ENCODE results near the gene UGT1A10.
A peak's percentile ranks its signal among the peaks of the same experiment; 100 is the strongest.

UGT1A10 gene

DNA sequence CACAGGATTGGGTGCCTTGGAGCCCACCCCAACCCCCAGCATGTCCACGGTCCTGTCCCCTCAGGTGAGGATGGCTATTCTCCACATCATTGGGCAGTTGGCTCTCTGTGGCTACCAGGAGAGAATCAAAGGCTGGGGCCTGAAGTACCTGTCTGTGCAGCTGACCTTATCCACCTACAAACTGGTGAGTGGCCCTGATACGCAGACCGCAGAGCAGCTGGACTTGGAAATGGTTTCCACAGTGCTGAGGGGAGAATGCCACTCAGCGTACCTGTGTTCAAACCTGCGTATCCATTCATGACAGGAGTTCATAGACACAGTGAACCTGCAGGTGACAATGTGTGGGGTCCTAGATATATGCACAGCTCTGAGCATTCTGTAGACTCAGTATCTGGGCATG is 163.5 kb downstream of the UGT1A10 start:
- no peak overlapping the region for H2BK120ac ChIP-seq (ENCODE audit: low read depth, low read length)
- no peak overlapping the region for H4K5ac ChIP-seq (ENCODE audit: low read length)
- no peak overlapping the region for H3K27ac ChIP-seq (ENCODE audit: low read depth, low read length)
- H3K9ac ChIP-seq (ENCODE audit: low read length) = no peak overlapping the region
- no CpG with 5 or more reads among the region's 5 CpGs for WGBS (ENCODE audit: extremely low coverage, insufficient coverage, low lambda C conversion rate)
- no peak overlapping the region for H3K23ac ChIP-seq (ENCODE audit: low read length)
- H3K56ac ChIP-seq (ENCODE audit: low read length) = no peak overlapping the region
- no peak for DNase-seq
- H3K79me1 ChIP-seq (ENCODE audit: low read length) = no peaks in the 10 kb centered on the region
- H2AK5ac ChIP-seq (ENCODE audit: low read length) = no peak overlapping the region
- no peak overlapping the region for H3K4me3 ChIP-seq (ENCODE audit: low read length)
- no peak overlapping the region for H2BK15ac ChIP-seq (replicated peaks; ENCODE audit: low read depth)
- no peaks in the 10 kb centered on the region for H3K4me1 ChIP-seq (ENCODE audit: control insufficient read depth, low read depth, low read length)
- H3K79me2 ChIP-seq (ENCODE audit: control insufficient read depth, insufficient read depth, low read length) = no peaks in the 10 kb centered on the region
- H3K27me3 ChIP-seq (ENCODE audit: insufficient read depth, low read length, poor library complexity) = no peaks in the 10 kb centered on the region
- no peaks in the 10 kb centered on the region for H3K36me3 ChIP-seq (ENCODE audit: control insufficient read depth, insufficient read depth, low read length)
- H4K8ac ChIP-seq (ENCODE audit: low read depth, low read length) = no peak overlapping the region
- H2BK5ac ChIP-seq (ENCODE audit: low read length) = no peak overlapping the region
- H3K18ac ChIP-seq (ENCODE audit: low read length) = no peak overlapping the region
- no peak overlapping the region for H3K4ac ChIP-seq (ENCODE audit: low read depth, low read length)
- no peak overlapping the region for H3K4me2 ChIP-seq (ENCODE audit: low read length)

DNA sequence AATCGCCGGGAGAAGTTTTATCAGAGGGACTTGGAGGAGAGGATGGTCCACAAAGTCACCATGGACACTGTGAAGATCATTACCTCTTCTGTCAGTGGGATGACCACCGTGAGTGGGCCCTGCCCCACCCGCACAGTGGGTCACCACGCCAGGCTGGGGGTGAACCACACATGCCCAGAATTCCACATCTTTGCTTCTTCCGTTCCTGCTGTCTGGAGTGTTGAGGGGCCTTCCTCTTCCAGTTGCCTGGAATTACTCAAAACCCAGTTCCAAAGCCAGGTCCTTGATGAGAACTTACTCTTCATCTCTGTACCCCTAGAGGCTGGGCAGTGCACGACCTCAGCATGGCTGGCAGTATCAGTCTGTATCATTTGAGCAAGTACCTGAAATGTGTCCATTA is 164.0 kb downstream of the UGT1A10 start:
- no peaks in the 10 kb centered on the region for H3K36me3 ChIP-seq (ENCODE audit: control insufficient read depth, insufficient read depth, low read length)

DNA sequence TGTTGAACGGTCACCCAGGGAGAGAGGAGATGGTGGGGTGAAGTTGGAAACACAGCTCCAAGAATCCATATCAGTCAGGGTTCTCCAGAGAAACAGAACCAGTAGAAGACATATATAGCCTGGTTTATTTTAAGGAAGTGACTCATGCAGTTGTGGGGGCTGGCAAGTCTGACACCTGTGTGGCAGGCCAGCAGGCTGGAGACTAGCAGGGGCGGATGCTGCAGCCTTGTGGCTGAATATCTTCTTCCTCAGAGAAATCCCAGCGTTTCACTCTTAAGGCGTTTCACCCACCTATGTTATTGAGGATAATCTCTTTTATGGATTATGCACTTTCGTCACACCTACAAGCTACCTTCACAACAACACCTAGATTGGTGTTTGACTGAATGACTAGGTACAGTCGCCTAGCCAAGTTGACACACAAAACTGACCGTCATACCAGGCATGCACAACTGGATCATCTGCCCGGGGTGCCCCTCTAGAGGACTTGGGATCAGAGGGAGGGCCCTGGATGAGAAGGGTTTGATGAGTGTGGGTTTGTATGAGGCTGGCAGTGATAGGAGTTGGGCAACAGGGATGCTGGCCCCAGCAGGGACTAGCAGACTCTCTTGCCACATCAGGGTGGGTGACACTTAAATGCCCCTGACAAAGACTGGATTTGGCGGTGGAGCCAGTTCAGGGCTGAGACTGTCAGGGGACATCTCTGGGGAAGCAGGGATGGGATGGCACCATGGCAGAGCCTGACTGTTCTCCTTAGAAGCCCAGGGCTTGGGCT is 165.3 kb downstream of the UGT1A10 start:
- Histone ChIP-seq H3K23ac (ENCODE audit: low read length) (no peak overlapping the region), H2BK5ac (ENCODE audit: low read length) (no peak overlapping the region), H3K36me3 (ENCODE audit: control insufficient read depth, insufficient read depth, low read length) (no peaks in the 10 kb centered on the region), H3K56ac (ENCODE audit: low read length) (no peak overlapping the region), H3K4ac (ENCODE audit: low read depth, low read length) (no peak overlapping the region), H2BK120ac (ENCODE audit: low read depth, low read length) (no peak overlapping the region), H4K8ac (ENCODE audit: low read depth, low read length) (no peak overlapping the region), H2AK5ac (ENCODE audit: low read length) (no peak overlapping the region), H3K79me2 (ENCODE audit: control insufficient read depth, insufficient read depth, low read length) (no peaks in the 10 kb centered on the region), H3K27ac (ENCODE audit: low read depth, low read length) (no peak overlapping the region), H3K18ac (ENCODE audit: low read length) (no peak overlapping the region), H4K5ac (ENCODE audit: low read length) (no peak overlapping the region), H3K4me1 (ENCODE audit: control insufficient read depth, low read depth, low read length) (no peaks in the 10 kb centered on the region), H3K9ac (ENCODE audit: low read length) (no peak overlapping the region), H3K4me3 (ENCODE audit: low read length) (no peak overlapping the region), H2BK15ac (replicated peaks; ENCODE audit: low read depth) (no peak overlapping the region), H3K27me3 (ENCODE audit: insufficient read depth, low read length, poor library complexity) (no peaks in the 10 kb centered on the region), H3K4me2 (ENCODE audit: low read length) (no peak overlapping the region), H3K79me1 (ENCODE audit: low read length) (no peaks in the 10 kb centered on the region)
- WGBS (ENCODE audit: extremely low coverage, insufficient coverage, low lambda C conversion rate) = no CpG with 5 or more reads among the region's 9 CpGs
- DNase-seq = peak; percentile 58

More for the DNA sequence above, 164.0 kb downstream of the UGT1A10 start:
- H3K4me1 ChIP-seq (ENCODE audit: control insufficient read depth, low read depth, low read length) = no peaks in the 10 kb centered on the region
- no peaks in the 10 kb centered on the region for H3K79me1 ChIP-seq (ENCODE audit: low read length)
- no peaks in the 10 kb centered on the region for H3K27me3 ChIP-seq (ENCODE audit: insufficient read depth, low read length, poor library complexity)
- no peak overlapping the region for H3K4me3 ChIP-seq (ENCODE audit: low read length)
- H3K9ac ChIP-seq (ENCODE audit: low read length) = no peak overlapping the region
- H3K4ac ChIP-seq (ENCODE audit: low read depth, low read length) = no peak overlapping the region
- H3K23ac ChIP-seq (ENCODE audit: low read length) = no peak overlapping the region
- H4K8ac ChIP-seq (ENCODE audit: low read depth, low read length) = no peak overlapping the region
- no peaks in the 10 kb centered on the region for H3K79me2 ChIP-seq (ENCODE audit: control insufficient read depth, insufficient read depth, low read length)
- no peak overlapping the region for H3K56ac ChIP-seq (ENCODE audit: low read length)
- WGBS (ENCODE audit: extremely low coverage, insufficient coverage, low lambda C conversion rate) = no CpG with 5 or more reads among the region's 7 CpGs
- no peak overlapping the region for H3K18ac ChIP-seq (ENCODE audit: low read length)
- H3K27ac ChIP-seq (ENCODE audit: low read depth, low read length) = no peak overlapping the region
- no peak overlapping the region for H3K4me2 ChIP-seq (ENCODE audit: low read length)
- H2BK120ac ChIP-seq (ENCODE audit: low read depth, low read length) = no peak overlapping the region
- no peak overlapping the region for H2AK5ac ChIP-seq (ENCODE audit: low read length)
- DNase-seq = no peak
- H2BK15ac ChIP-seq (replicated peaks; ENCODE audit: low read depth) = no peak overlapping the region
- no peak overlapping the region for H2BK5ac ChIP-seq (ENCODE audit: low read length)
- no peak overlapping the region for H4K5ac ChIP-seq (ENCODE audit: low read length)

DNA sequence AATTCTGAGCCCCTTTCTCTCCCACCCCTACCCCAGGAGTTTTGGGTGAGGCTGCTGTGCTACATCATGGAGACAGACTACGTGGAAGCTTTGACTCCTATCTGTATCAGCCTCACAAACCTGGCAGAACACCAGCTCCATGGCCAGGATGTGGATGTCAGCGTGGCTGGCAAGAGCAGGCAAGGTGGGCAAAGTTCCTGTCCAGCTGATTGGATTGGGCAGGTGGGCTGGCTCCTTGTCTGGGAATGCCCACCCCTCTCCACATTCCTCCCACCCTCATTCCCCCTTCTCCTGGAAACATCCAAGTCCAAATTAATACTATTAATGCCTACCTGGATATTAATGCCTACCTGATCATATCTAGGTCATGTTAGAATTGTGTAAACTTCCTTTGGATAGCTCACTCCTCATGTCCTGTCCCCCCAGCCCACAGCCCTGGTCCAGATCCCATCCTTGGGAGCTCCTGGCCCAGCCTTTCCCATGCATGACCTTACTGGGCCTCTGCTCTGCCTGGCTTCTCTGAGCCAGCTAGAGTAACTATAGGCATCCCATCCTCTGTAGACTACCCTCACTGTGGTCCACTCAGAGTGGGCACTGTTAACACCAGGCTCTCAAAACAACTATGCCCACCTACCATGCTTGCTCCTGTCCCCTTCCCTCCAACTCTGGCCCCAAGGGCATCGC is 166.0 kb downstream of the UGT1A10 start:
- H3K4me2 ChIP-seq (ENCODE audit: low read length) = no peak overlapping the region
- no peaks in the 10 kb centered on the region for H3K79me2 ChIP-seq (ENCODE audit: control insufficient read depth, insufficient read depth, low read length)
- no peaks in the 10 kb centered on the region for H3K36me3 ChIP-seq (ENCODE audit: control insufficient read depth, insufficient read depth, low read length)
- H3K4me1 ChIP-seq (ENCODE audit: control insufficient read depth, low read depth, low read length) = no peaks in the 10 kb centered on the region
- H3K18ac ChIP-seq (ENCODE audit: low read length) = no peak overlapping the region
- no peak overlapping the region for H3K23ac ChIP-seq (ENCODE audit: low read length)
- no peak overlapping the region for H3K27ac ChIP-seq (ENCODE audit: low read depth, low read length)
- H4K5ac ChIP-seq (ENCODE audit: low read length) = no peak overlapping the region
- H3K56ac ChIP-seq (ENCODE audit: low read length) = no peak overlapping the region
- H4K8ac ChIP-seq (ENCODE audit: low read depth, low read length) = no peak overlapping the region
- H3K4me3 ChIP-seq (ENCODE audit: low read length) = no peak overlapping the region
- no peaks in the 10 kb centered on the region for H3K79me1 ChIP-seq (ENCODE audit: low read length)
- no peak overlapping the region for H2AK5ac ChIP-seq (ENCODE audit: low read length)
- H2BK5ac ChIP-seq (ENCODE audit: low read length) = no peak overlapping the region
- H2BK15ac ChIP-seq (replicated peaks; ENCODE audit: low read depth) = no peak overlapping the region
- H3K27me3 ChIP-seq (ENCODE audit: insufficient read depth, low read length, poor library complexity) = no peaks in the 10 kb centered on the region
- H3K4ac ChIP-seq (ENCODE audit: low read depth, low read length) = no peak overlapping the region
- no CpG with 5 or more reads among the region's 3 CpGs for WGBS (ENCODE audit: extremely low coverage, insufficient coverage, low lambda C conversion rate)
- H3K9ac ChIP-seq (ENCODE audit: low read length) = no peak overlapping the region
- no peak for DNase-seq
- no peak overlapping the region for H2BK120ac ChIP-seq (ENCODE audit: low read depth, low read length)

DNA sequence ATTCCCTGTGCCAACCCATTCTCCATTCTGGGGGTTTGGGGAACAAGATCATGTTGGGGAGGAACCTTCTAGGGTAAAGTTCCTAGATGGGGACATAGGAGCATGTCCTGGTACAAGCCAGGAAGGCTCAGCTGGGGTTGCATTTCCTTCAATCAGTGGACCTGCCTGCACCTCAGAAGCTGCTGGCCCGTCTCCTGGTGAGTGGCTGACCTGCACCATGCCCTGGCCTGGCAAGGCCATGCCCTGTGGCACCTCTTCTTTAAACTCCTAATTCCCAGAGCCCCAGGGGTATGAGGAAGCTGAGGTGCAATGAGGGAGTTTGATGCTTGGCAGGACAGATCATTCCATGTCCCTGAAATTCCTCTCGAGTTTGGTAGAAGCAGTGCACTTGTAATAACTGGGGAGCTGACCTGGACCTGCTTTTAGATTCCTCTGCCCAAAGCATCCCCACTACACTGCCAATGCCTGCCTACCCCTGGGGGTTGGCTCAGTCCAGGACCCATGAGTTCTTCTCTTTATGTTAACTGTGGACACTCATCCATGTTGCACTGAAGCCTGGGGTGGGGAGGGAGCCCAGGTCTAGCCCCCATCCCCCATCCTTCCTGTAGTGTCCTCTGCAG is 167.2 kb downstream of the UGT1A10 start:
- Histone ChIP-seq H2BK120ac (ENCODE audit: low read depth, low read length) (no peak overlapping the region), H3K4me2 (ENCODE audit: low read length) (no peak overlapping the region), H3K18ac (ENCODE audit: low read length) (no peak overlapping the region), H3K27ac (ENCODE audit: low read depth, low read length) (no peak overlapping the region), H4K5ac (ENCODE audit: low read length) (no peak overlapping the region), H3K4me1 (ENCODE audit: control insufficient read depth, low read depth, low read length) (no peaks in the 10 kb centered on the region), H2AK5ac (ENCODE audit: low read length) (no peak overlapping the region), H2BK5ac (ENCODE audit: low read length) (no peak overlapping the region), H3K4me3 (ENCODE audit: low read length) (no peak overlapping the region), H3K23ac (ENCODE audit: low read length) (no peak overlapping the region), H3K79me1 (ENCODE audit: low read length) (no peaks in the 10 kb centered on the region), H3K27me3 (ENCODE audit: insufficient read depth, low read length, poor library complexity) (no peaks in the 10 kb centered on the region), H4K8ac (ENCODE audit: low read depth, low read length) (no peak overlapping the region), H3K36me3 (ENCODE audit: control insufficient read depth, insufficient read depth, low read length) (no peaks in the 10 kb centered on the region), H3K79me2 (ENCODE audit: control insufficient read depth, insufficient read depth, low read length) (no peaks in the 10 kb centered on the region), H3K56ac (ENCODE audit: low read length) (no peak overlapping the region), H3K4ac (ENCODE audit: low read depth, low read length) (no peak overlapping the region), H3K9ac (ENCODE audit: low read length) (no peak overlapping the region), H2BK15ac (replicated peaks; ENCODE audit: low read depth) (no peak overlapping the region)
- no peak for DNase-seq
- WGBS (ENCODE audit: extremely low coverage, insufficient coverage, low lambda C conversion rate) = no CpG with 5 or more reads among the region's 2 CpGs
